VCaP (cell line): ENCODE data around the gene MAN1C1.

Source experiments
- H3K27ac ChIP-seq: fragments of 450-650 bp; 2 replicates; pipeline ENCODE4 v1.5.1; 2017
- TF ChIP-seq, protein P1 (sequence below): fragments of 450-650 bp; conservative IDR thresholded peaks from 2 replicates; pipeline ENCODE4 v1.5.1; 2017; ENCODE audit warnings: mild to moderate bottlenecking, moderate library complexity

The MAN1C1 gene

DNA sequence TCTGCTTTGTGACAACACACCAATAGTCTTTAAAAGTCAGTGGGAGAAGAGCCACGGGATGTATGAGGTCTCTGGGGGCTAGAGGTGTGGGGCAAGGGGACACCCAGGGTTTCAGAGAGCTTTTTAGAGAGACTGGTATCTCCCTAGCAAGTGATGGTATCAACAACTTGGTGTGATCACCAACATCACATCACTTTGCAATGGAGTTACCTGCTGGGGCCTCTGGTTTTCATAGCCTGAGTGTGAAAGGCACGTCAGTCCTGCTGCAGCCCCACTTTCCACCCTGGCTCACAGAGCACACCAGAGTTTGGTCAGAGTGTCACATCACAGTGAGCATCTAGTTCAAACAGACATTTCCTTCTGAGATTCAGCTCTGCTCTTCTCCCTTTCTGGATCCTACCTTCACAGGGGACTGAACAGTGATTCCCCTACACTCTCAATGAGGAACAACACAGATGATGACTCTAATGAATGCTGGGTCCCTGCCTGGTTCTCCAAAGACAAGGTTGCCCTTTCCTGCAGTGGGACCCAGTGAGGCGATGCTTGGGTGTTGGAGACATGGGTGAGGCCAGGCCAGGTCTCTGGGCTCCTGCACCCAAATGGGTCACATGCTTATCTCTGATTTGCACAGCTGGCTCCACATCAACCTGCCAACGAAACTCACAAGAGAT is 2.0 kb upstream of the MAN1C1 start:
- H3K27ac ChIP-seq, result peak overlapping the region; percentile 69; the same call in 1 of the 2 replicates
- TF ChIP-seq, protein P1, sequence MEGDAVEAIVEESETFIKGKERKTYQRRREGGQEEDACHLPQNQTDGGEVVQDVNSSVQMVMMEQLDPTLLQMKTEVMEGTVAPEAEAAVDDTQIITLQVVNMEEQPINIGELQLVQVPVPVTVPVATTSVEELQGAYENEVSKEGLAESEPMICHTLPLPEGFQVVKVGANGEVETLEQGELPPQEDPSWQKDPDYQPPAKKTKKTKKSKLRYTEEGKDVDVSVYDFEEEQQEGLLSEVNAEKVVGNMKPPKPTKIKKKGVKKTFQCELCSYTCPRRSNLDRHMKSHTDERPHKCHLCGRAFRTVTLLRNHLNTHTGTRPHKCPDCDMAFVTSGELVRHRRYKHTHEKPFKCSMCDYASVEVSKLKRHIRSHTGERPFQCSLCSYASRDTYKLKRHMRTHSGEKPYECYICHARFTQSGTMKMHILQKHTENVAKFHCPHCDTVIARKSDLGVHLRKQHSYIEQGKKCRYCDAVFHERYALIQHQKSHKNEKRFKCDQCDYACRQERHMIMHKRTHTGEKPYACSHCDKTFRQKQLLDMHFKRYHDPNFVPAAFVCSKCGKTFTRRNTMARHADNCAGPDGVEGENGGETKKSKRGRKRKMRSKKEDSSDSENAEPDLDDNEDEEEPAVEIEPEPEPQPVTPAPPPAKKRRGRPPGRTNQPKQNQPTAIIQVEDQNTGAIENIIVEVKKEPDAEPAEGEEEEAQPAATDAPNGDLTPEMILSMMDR, result no peak

DNA sequence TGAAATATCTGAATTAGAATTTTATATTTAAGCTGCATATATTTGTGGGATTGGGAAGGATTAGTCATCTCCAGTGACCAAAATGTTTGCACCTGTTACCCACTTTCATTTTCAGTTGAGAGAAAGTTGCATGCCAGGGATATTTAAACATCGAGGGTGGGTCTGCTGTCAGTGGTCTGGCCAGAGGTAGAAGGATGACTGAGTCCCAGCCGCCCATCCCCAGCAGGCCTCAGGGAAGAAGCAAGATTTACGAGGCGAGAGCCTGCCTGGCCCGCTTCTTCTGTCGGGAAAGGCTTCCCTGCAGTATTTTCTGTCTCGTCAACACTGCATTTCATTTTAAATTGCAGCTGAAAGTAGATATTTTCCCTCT is 1.4 kb upstream of the MAN1C1 start:
- peak overlapping the region; percentile 69; the same call in 1 of the 2 replicates for H3K27ac ChIP-seq
- TF ChIP-seq, protein P1, result no peak

DNA sequence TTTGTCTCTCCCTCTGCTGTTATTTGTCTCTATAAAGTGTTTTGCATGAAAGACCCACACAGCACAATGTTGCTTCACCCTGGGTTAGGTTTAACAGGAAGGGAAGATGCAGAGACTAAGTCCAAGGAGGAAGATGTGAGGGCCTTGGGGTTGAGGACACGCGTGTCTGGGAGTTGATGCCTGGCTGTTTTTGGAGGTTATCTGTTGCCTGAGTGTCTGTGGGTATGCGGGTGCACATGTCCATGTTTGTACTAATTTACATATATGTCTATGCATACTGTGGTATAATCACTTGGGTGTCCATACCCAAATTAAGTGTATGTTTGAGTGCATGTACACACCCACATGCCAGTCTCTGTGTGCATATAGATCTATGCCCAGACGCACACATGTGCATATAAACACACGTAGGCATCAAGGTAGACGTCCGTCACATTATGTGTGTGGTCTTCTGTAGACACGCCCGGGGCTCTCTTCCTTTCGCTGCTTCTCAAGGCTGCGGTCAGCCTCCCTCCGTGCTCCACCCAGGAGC is 962 bp upstream of the MAN1C1 start:
- peak overlapping the region; percentile 69 for H3K27ac ChIP-seq

DNA sequence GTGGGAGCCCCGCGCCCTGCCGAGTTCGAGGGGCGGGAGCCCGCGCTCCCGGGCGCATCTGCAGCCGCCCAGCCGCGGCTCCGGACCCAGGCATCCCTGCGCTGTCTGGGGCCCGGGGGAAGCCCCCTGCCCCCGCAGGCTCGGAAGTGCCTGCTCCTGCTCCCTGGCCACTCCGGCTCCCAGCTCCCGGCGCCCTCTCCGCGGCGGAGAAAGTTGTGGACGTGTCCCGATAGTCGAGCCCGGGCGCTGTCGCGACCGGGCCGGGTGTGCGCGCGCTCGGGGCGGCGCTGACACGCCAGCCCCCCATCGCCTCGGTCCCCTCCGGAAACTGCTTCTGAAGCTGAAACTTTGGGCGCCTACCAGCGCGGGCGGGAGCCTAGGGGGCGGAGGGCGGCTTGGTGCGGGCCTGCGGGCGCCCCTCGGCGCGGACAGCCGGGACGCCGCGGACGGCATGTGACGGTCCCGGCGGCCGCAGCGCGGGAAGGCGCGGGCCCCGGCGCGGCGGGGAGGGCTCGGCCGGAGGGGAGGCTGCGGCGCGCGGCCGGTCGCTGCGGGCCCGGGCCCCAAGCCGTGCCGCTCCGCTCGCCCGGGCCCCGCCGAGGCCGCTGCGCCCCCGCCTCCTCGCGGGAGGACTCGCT is 515 bp downstream of the MAN1C1 start:
- TF ChIP-seq, protein P1, result no peak
- H3K27ac ChIP-seq, result peak overlapping the region; percentile 69; the same call in 1 of the 2 replicates

More for the DNA sequence above, 962 bp upstream of the MAN1C1 start:
- TF ChIP-seq, protein P1, result no peak

DNA sequence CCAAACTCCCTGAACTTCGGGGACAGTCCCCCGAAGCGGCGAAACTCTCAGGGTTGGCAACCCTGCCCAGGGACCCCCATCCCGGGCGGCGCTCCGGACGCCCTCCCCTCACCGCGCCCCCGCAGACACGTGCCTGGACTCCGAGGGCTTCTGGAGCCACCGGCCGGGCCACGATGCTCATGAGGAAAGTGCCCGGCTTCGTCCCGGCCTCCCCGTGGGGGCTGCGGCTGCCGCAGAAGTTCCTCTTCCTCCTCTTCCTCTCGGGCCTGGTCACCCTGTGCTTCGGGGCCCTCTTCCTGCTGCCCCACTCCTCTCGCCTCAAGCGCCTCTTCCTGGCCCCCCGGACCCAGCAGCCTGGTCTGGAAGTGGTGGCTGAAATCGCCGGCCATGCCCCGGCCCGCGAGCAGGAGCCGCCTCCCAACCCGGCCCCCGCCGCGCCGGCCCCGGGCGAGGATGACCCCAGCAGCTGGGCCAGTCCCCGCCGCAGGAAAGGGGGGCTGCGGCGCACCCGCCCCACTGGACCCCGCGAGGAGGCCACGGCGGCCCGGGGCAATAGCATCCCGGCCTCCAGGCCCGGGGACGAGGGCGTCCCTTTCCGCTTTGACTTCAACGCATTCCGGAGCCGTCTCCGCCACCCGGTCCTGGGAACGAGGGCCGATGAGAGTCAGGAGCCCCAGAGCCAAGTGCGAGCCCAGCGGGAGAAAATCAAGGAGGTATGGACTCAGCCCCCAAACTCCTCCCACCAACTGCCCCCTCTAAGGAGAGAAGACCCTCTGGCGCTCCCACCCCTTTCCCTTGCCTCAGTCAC is 1.2 kb downstream of the MAN1C1 start:
- peak overlapping the region; percentile 69; the same call in 1 of the 2 replicates for H3K27ac ChIP-seq
- TF ChIP-seq, protein P1, result no peak

DNA sequence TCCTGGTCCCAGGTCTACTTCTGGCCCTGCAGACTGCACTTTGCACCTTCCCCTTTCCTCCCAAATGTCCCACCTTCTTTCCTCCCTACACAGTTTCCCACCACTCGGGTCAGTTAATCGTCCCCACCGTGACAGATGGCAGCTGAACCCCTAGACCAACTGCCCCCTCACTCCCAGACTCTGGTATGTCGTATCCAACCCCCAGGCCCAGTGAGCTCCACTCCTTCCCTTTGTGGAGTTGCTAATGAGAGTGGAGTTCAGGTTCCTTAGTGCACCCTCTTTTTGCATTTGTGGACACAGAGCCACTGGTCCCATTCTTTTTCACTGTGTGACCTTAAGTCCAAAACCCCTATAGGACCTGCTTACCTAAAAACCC is 1.8 kb downstream of the MAN1C1 start:
- TF ChIP-seq, protein P1, result no peak
- H3K27ac ChIP-seq, result no peak overlapping the region
